ENCODE measurements around the gene TBC1D9B.

The TBC1D9B gene

GRCh38 chr5:179879690-179880010 is 28.0 kb downstream of the TBC1D9B start:
- Histone ChIP-seq H3K9me3 (ENCODE audit: control insufficient read depth, low read length) (peaks cover 26% of the 10 kb centered on the region), H2BK5ac (ENCODE audit: low read depth, low read length, poor library complexity, severe bottlenecking) (no peak overlapping the region), H4K91ac (ENCODE audit: low read length) (no peak overlapping the region), H2BK15ac (ENCODE audit: low read depth, poor library complexity, severe bottlenecking) (no peak overlapping the region), H3K9ac (ENCODE audit: low read length) (no peak overlapping the region), H3K4ac (ENCODE audit: low read depth in 1 of 2, low read length in 2 of 2) (no peak overlapping the region), H2AFZ (ENCODE audit: low read depth, low read length) (no peak overlapping the region), H3K4me1 (ENCODE audit: control insufficient read depth, insufficient read depth, low read depth, low read length) (peaks cover 18% of the 10 kb centered on the region), H3K36me3 (ENCODE audit: control insufficient read depth in 1 of 2, insufficient read depth in 2 of 2, low read depth in 1 of 2, low read length in 2 of 2) (peaks cover 68 to 76% of the 10 kb centered on the region in 2 experiments), H4K8ac (ENCODE audit: low read length) (no peak overlapping the region), H2AK5ac (ENCODE audit: low read length, severe bottlenecking) (no peak overlapping the region), H3K23ac (ENCODE audit: low read length in 2 of 2) (no peak overlapping the region), H3K4me2 (ENCODE audit: low read length, poor library complexity, severe bottlenecking) (no peak overlapping the region), H3K18ac (ENCODE audit: low read depth in 1 of 2, low read length in 2 of 2) (no peak overlapping the region), H3K27me3 (ENCODE audit: control insufficient read depth in 1 of 2, insufficient read depth in 1 of 2, low read length in 2 of 2) (no peaks in the 10 kb centered on the region), H3K4me3 (ENCODE audit: insufficient read depth in 1 of 2, low read depth in 1 of 2, low read length in 2 of 2) (no peak overlapping the region), H3K79me1 (replicated peaks; ENCODE audit: low read length, poor library complexity, severe bottlenecking) (peaks cover 26% of the 10 kb centered on the region), H3K14ac (ENCODE audit: low read length in 2 of 2) (no peak overlapping the region), H3K27ac (ENCODE audit: low read length, poor library complexity, severe bottlenecking) (no peak overlapping the region), H2BK120ac (ENCODE audit: low read depth, low read length) (no peak overlapping the region), H2BK12ac (ENCODE audit: low read length in 2 of 2) (no peak overlapping the region)
- 99% methylated on average over 12 of the region's 13 CpGs for WGBS
- no peak for DNase-seq

- Histone ChIP-seq H3K4me3 (ENCODE audit: insufficient read depth in 1 of 2, low read depth in 1 of 2, low read length in 2 of 2) (no peak overlapping the region), H3K18ac (ENCODE audit: low read depth in 1 of 2, low read length in 2 of 2) (no peak overlapping the region), H2BK15ac (ENCODE audit: low read depth, poor library complexity, severe bottlenecking) (no peak overlapping the region), H3K4ac (ENCODE audit: low read depth in 1 of 2, low read length in 2 of 2) (no peak overlapping the region), H2BK5ac (ENCODE audit: low read depth, low read length, poor library complexity, severe bottlenecking) (no peak overlapping the region), H3K4me2 (ENCODE audit: low read length, poor library complexity, severe bottlenecking) (no peak overlapping the region), H2AK5ac (ENCODE audit: low read length, severe bottlenecking) (peak overlapping the region; percentile 6), H4K8ac (ENCODE audit: low read length) (no peak overlapping the region), H3K79me1 (replicated peaks; ENCODE audit: low read length, poor library complexity, severe bottlenecking) (peaks cover 21% of the 10 kb centered on the region), H3K4me1 (ENCODE audit: control insufficient read depth, insufficient read depth, low read depth, low read length) (peaks cover 18% of the 10 kb centered on the region), H3K27me3 (ENCODE audit: control insufficient read depth in 1 of 2, insufficient read depth in 1 of 2, low read length in 2 of 2) (no peaks in the 10 kb centered on the region), H2BK12ac (ENCODE audit: low read length in 2 of 2) (no peak overlapping the region), H3K9me3 (ENCODE audit: control insufficient read depth, low read length) (peaks cover 21% of the 10 kb centered on the region), H3K14ac (ENCODE audit: low read length in 2 of 2) (no peak overlapping the region), H2AFZ (ENCODE audit: low read depth, low read length) (no peak overlapping the region), H4K91ac (ENCODE audit: low read length) (no peak overlapping the region), H3K27ac (ENCODE audit: low read length, poor library complexity, severe bottlenecking) (no peak overlapping the region), H2BK120ac (ENCODE audit: low read depth, low read length) (no peak overlapping the region), H3K23ac (ENCODE audit: low read length in 2 of 2) (no peak overlapping the region), H3K36me3 (ENCODE audit: control insufficient read depth in 1 of 2, insufficient read depth in 2 of 2, low read depth in 1 of 2, low read length in 2 of 2) (peaks cover 68 to 76% of the 10 kb centered on the region in 2 experiments), H3K9ac (ENCODE audit: low read length) (no peak overlapping the region)
- no peak for DNase-seq
- 96% methylated on average over 31 of the region's 31 CpGs for WGBS
Measured at GRCh38 chr5:179879003-179879689, 28.6 kb downstream of the TBC1D9B start.

- Histone ChIP-seq H3K4me3 (ENCODE audit: insufficient read depth in 1 of 2, low read depth in 1 of 2, low read length in 2 of 2) (no peak overlapping the region), H2BK12ac (ENCODE audit: low read length in 2 of 2) (no peak overlapping the region), H2BK5ac (ENCODE audit: low read depth, low read length, poor library complexity, severe bottlenecking) (no peak overlapping the region), H3K23ac (ENCODE audit: low read length in 2 of 2) (no peak overlapping the region), H2AK5ac (ENCODE audit: low read length, severe bottlenecking) (no peak overlapping the region), H3K4me1 (ENCODE audit: control insufficient read depth, insufficient read depth, low read depth, low read length) (peaks cover 18% of the 10 kb centered on the region), H3K4me2 (ENCODE audit: low read length, poor library complexity, severe bottlenecking) (no peak overlapping the region), H4K8ac (ENCODE audit: low read length) (no peak overlapping the region), H3K9ac (ENCODE audit: low read length) (no peak overlapping the region), H3K27ac (ENCODE audit: low read length, poor library complexity, severe bottlenecking) (peak overlapping the region; percentile 12), H3K36me3 (ENCODE audit: control insufficient read depth in 1 of 2, insufficient read depth in 2 of 2, low read depth in 1 of 2, low read length in 2 of 2) (peaks cover 70 to 76% of the 10 kb centered on the region in 2 experiments), H2BK15ac (ENCODE audit: low read depth, poor library complexity, severe bottlenecking) (no peak overlapping the region), H3K4ac (ENCODE audit: low read depth in 1 of 2, low read length in 2 of 2) (no peak overlapping the region), H2BK120ac (ENCODE audit: low read depth, low read length) (no peak overlapping the region), H3K18ac (ENCODE audit: low read depth in 1 of 2, low read length in 2 of 2) (no peak overlapping the region), H3K79me1 (replicated peaks; ENCODE audit: low read length, poor library complexity, severe bottlenecking) (peaks cover 21% of the 10 kb centered on the region), H4K91ac (ENCODE audit: low read length) (no peak overlapping the region), H2AFZ (ENCODE audit: low read depth, low read length) (no peak overlapping the region), H3K27me3 (ENCODE audit: control insufficient read depth in 1 of 2, insufficient read depth in 1 of 2, low read length in 2 of 2) (no peaks in the 10 kb centered on the region), H3K14ac (ENCODE audit: low read length in 2 of 2) (no peak overlapping the region), H3K9me3 (ENCODE audit: control insufficient read depth, low read length) (peaks cover 14% of the 10 kb centered on the region)
- WGBS = 95% methylated on average over 26 of the region's 26 CpGs
- DNase-seq = no peak
Measured at GRCh38 chr5:179878222-179879002, 29.3 kb downstream of the TBC1D9B start.

GRCh38 chr5:179876610-179876952 is 31.1 kb downstream of the TBC1D9B start:
- no peak overlapping the region for H3K14ac ChIP-seq (ENCODE audit: low read length in 2 of 2)
- no peak overlapping the region for H2BK5ac ChIP-seq (ENCODE audit: low read depth, low read length, poor library complexity, severe bottlenecking)
- H2BK12ac ChIP-seq (ENCODE audit: low read length in 2 of 2) = no peak overlapping the region
- H3K27me3 ChIP-seq (ENCODE audit: control insufficient read depth in 1 of 2, insufficient read depth in 1 of 2, low read length in 2 of 2) = no peaks in the 10 kb centered on the region
- no peak overlapping the region for H2BK120ac ChIP-seq (ENCODE audit: low read depth, low read length)
- WGBS = 94% methylated on average over 3 of the region's 3 CpGs
- H3K4ac ChIP-seq (ENCODE audit: low read depth in 1 of 2, low read length in 2 of 2) = no peak overlapping the region
- no peak overlapping the region for H3K18ac ChIP-seq (ENCODE audit: low read depth in 1 of 2, low read length in 2 of 2)
- peaks cover 76 to 80% of the 10 kb centered on the region in 2 experiments for H3K36me3 ChIP-seq (ENCODE audit: control insufficient read depth in 1 of 2, insufficient read depth in 2 of 2, low read depth in 1 of 2, low read length in 2 of 2)
- H3K4me1 ChIP-seq (ENCODE audit: control insufficient read depth, insufficient read depth, low read depth, low read length) = peaks cover 18% of the 10 kb centered on the region
- no peak overlapping the region for H3K23ac ChIP-seq (ENCODE audit: low read length in 2 of 2)
- no peak overlapping the region for H3K27ac ChIP-seq (ENCODE audit: low read length, poor library complexity, severe bottlenecking)
- H3K9me3 ChIP-seq (ENCODE audit: control insufficient read depth, low read length) = no peaks in the 10 kb centered on the region
- no peak overlapping the region for H4K8ac ChIP-seq (ENCODE audit: low read length)
- no peak overlapping the region for H2AK5ac ChIP-seq (ENCODE audit: low read length, severe bottlenecking)
- no peak overlapping the region for H2BK15ac ChIP-seq (ENCODE audit: low read depth, poor library complexity, severe bottlenecking)
- H3K4me2 ChIP-seq (ENCODE audit: low read length, poor library complexity, severe bottlenecking) = no peak overlapping the region
- DNase-seq = no peak
- no peak overlapping the region for H2AFZ ChIP-seq (ENCODE audit: low read depth, low read length)
- no peak overlapping the region for H3K4me3 ChIP-seq (ENCODE audit: insufficient read depth in 1 of 2, low read depth in 1 of 2, low read length in 2 of 2)
- peaks cover 22% of the 10 kb centered on the region for H3K79me1 ChIP-seq (replicated peaks; ENCODE audit: low read length, poor library complexity, severe bottlenecking)
- no peak overlapping the region for H3K9ac ChIP-seq (ENCODE audit: low read length)
- H4K91ac ChIP-seq (ENCODE audit: low read length) = no peak overlapping the region
